ENCODE data around the gene KRTAP9-2.
"Not testable (repeated sequence)": the region's sequence is repeated elsewhere in the genome, so short reads cannot be mapped to it uniquely, and the experiment has no call there.

KRTAP9-2 gene

DNA sequence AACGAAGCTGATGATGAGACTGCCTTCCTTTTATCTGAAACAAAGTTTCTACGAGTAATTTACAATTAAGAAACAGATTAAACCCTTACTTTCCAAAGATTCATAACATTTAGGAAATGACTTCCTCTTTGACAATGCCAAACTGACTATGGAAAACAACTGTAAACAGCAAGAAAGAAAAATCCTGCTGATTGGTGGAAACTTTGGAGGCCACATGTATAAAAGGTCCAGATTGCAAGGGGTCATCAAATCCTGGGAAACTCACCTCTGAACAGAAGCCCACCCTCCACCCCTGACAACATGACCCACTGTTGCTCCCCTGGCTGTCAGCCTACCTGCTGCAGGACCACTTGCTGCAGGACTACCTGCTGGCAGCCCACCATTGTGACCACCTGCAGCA is 38.6 kb downstream of the KRTAP9-2 start, which contains the start of gene KRTAP9-6:
Gene KRTAP9-6 (plus strand): TSS at position 301 of the 400 bp plus-strand sequence. CDS start 0 bp downstream, at position 301.
- Histone ChIP-seq H3K4me1 (ENCODE audit: control insufficient read depth, insufficient read depth, low read length) (no peaks in the 10 kb centered on the region), H3K27me3 (ENCODE audit: control insufficient read depth, insufficient read depth, low read length) (peaks cover 23% of the 10 kb centered on the region; the same call in 1 of the 2 replicates), H3K4me3 (ENCODE audit: low read depth, low read length) (no peak within 1 kb of the TSS), H3K9ac (ENCODE audit: low read length) (no peak within 1 kb of the TSS), H3K9me3 (ENCODE audit: control insufficient read depth, insufficient read depth, low read depth, low read length) (no peaks in the 10 kb centered on the region), H3K27ac (ENCODE audit: low read depth, low read length) (no peak within 1 kb of the TSS), H3K36me3 (ENCODE audit: control insufficient read depth, insufficient read depth, low read length) (no peaks in the 10 kb centered on the region)

DNA sequence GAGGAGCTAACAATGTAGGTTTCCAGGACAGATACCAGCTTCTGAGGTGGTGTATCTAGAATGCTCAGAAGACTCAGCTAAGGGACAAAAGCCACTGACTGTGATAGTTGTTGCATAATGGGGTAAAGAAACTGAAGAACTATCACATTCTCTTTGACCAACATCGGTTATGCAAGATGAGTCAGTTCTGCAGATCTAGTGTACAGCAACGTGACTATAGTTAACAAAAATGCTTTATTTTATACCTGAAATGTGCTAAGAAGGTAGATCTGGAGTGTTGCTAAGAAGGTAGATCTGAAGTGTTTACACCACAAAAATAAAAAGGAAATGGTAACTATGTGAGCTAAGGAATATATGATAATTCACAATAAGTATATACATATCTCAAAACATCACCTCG is 41.3 kb downstream of the KRTAP9-2 start:
- Histone ChIP-seq H3K27me3 (ENCODE audit: control insufficient read depth, insufficient read depth, low read length) (peaks cover 19% of the 10 kb centered on the region; the same call in 1 of the 2 replicates), H3K9me3 (ENCODE audit: control insufficient read depth, insufficient read depth, low read depth, low read length) (no peaks in the 10 kb centered on the region), H3K36me3 (ENCODE audit: control insufficient read depth, insufficient read depth, low read length) (no peaks in the 10 kb centered on the region), H3K4me3 (ENCODE audit: low read depth, low read length) (no peak overlapping the region), H3K9ac (ENCODE audit: low read length) (no peak overlapping the region), H3K27ac (ENCODE audit: low read depth, low read length) (no peak overlapping the region), H3K4me1 (ENCODE audit: control insufficient read depth, insufficient read depth, low read length) (no peaks in the 10 kb centered on the region)

GRCh38 chr17:41271323-41271722 is 44.9 kb downstream of the KRTAP9-2 start:
- not testable (repeated sequence) for H3K36me3 ChIP-seq (ENCODE audit: control insufficient read depth, insufficient read depth, low read length); H3K9me3 ChIP-seq (ENCODE audit: control insufficient read depth, insufficient read depth, low read depth, low read length); H3K27ac ChIP-seq (ENCODE audit: low read depth, low read length); H3K9ac ChIP-seq (ENCODE audit: low read length); H3K4me3 ChIP-seq (ENCODE audit: low read depth, low read length); H3K4me1 ChIP-seq (ENCODE audit: control insufficient read depth, insufficient read depth, low read length)
- peaks cover 16% of the 10 kb centered on the region; the same call in 1 of the 2 replicates for H3K27me3 ChIP-seq (ENCODE audit: control insufficient read depth, insufficient read depth, low read length)

- H3K4me3 ChIP-seq (ENCODE audit: low read depth, low read length), result no peak overlapping the region
- no peak overlapping the region for H3K9ac ChIP-seq (ENCODE audit: low read length)
- no peaks in the 10 kb centered on the region for H3K9me3 ChIP-seq (ENCODE audit: control insufficient read depth, insufficient read depth, low read depth, low read length)
- no peaks in the 10 kb centered on the region for H3K36me3 ChIP-seq (ENCODE audit: control insufficient read depth, insufficient read depth, low read length)
- no peak overlapping the region for H3K27ac ChIP-seq (ENCODE audit: low read depth, low read length)
- H3K27me3 ChIP-seq (ENCODE audit: control insufficient read depth, insufficient read depth, low read length), result peaks cover 18% of the 10 kb centered on the region; the same call in 1 of the 2 replicates
- no peaks in the 10 kb centered on the region for H3K4me1 ChIP-seq (ENCODE audit: control insufficient read depth, insufficient read depth, low read length)
Measured at GRCh38 chr17:41271858-41272257, 45.4 kb downstream of the KRTAP9-2 start.

DNA sequence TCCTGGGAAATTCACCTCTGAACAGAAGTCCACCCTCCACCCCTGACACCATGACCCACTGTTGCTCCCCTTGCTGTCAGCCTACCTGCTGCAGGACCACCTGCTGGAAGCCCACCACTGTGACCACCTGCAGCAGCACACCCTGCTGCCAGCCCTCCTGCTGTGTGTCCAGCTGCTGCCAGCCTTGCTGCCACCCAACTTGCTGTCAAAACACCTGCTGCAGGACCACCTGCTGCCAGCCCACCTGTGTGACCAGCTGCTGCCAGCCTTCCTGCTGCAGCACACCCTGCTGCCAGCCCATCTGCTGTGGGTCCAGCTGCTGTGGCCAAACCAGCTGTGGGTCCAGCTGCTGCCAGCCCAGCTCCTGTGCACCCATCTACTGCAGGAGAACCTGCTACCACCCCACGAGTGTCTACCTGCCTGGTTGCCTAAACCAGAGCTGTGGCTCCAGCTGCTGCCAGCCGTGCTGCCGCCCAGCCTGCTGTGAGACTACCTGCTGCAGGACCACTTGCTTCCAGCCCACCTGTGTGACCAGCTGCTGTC is 49.3 kb downstream of the KRTAP9-2 start, which contains the start of gene KRTAP9-7:
Gene KRTAP9-7 (plus strand): TSS at position 51 of the 543 bp plus-strand sequence. CDS start 0 bp downstream, at position 51.
- H3K9ac ChIP-seq (ENCODE audit: low read length); H3K36me3 ChIP-seq (ENCODE audit: control insufficient read depth, insufficient read depth, low read length); H3K9me3 ChIP-seq (ENCODE audit: control insufficient read depth, insufficient read depth, low read depth, low read length); H3K27ac ChIP-seq (ENCODE audit: low read depth, low read length); H3K4me1 ChIP-seq (ENCODE audit: control insufficient read depth, insufficient read depth, low read length); H3K4me3 ChIP-seq (ENCODE audit: low read depth, low read length): not testable (repeated sequence)
- H3K27me3 ChIP-seq (ENCODE audit: control insufficient read depth, insufficient read depth, low read length), result peaks cover 21% of the 10 kb centered on the region; the same call in 1 of the 2 replicates
